GM23248 (cell line): ENCODE data around the gene MYNN. TPM values are rescaled to one million over a fixed set of nuclear protein-coding genes. Genes with fewer than 3 reads are reported as not detected.

ENCODE experiments used
- DNase-seq: peaks from one replicate; pipeline ENCODE4 v3.0.0-alpha.2; 2015
- H2AFZ ChIP-seq: fragments of 200-600 bp; sonication (generic); 2 replicates; pipeline ENCODE4 v1.6.1; 2016; ENCODE audit warnings: antibody characterized with exemption
- H3F3A ChIP-seq: fragments of 200-600 bp; sonication (generic); 2 replicates; pipeline ENCODE4 v1.6.1; 2016; ENCODE audit warnings: mild to moderate bottlenecking, antibody characterized with exemption, mixed run types; ENCODE audit not compliant: insufficient read depth
- H3K27ac ChIP-seq: fragments of 200-600 bp; sonication (generic); 2 replicates; pipeline ENCODE4 v1.5.1; 2016; ENCODE audit warnings: mild to moderate bottlenecking
- H3K27me3 ChIP-seq: fragments of 200-600 bp; sonication (generic); replicated peaks from 2 replicates; pipeline ENCODE4 v1.6.1; 2016; ENCODE audit warnings: mild to moderate bottlenecking; ENCODE audit not compliant: insufficient read depth
- H3K36me3 ChIP-seq: fragments of 200-600 bp; sonication (generic); 2 replicates; pipeline ENCODE4 v1.6.1; 2016; ENCODE audit warnings: low read depth, mild to moderate bottlenecking
- H3K4me1 ChIP-seq: fragments of 200-600 bp; sonication (generic); 2 replicates; pipeline ENCODE4 v1.6.1; 2016; ENCODE audit warnings: mild to moderate bottlenecking; ENCODE audit not compliant: insufficient read depth
- H3K4me2 ChIP-seq: fragments of 200-600 bp; sonication (generic); one replicate; pipeline ENCODE4 v1.6.1; 2016; ENCODE audit warnings: mild to moderate bottlenecking; ENCODE audit not compliant: unreplicated experiment
- H3K4me3 ChIP-seq: fragments of 200-600 bp; sonication (generic); 2 replicates; pipeline ENCODE4 v1.5.1; 2016; ENCODE audit warnings: mild to moderate bottlenecking
- H3K79me2 ChIP-seq: fragments of 200-600 bp; sonication (generic); 2 replicates; pipeline ENCODE4 v1.6.1; 2016; ENCODE audit warnings: mild to moderate bottlenecking; ENCODE audit not compliant: insufficient read depth
- H3K9ac ChIP-seq: fragments of 200-600 bp; sonication (generic); 2 replicates; pipeline ENCODE4 v1.6.1; 2016; ENCODE audit warnings: mild to moderate bottlenecking
- H3K9me2 ChIP-seq: fragments of 200-600 bp; sonication (generic); 2 replicates; pipeline ENCODE4 v1.6.1; 2016; ENCODE audit warnings: mixed run types, mild to moderate bottlenecking, moderate library complexity; ENCODE audit not compliant: insufficient read depth
- H3K9me3 ChIP-seq: fragments of 200-600 bp; sonication (generic); one replicate; pipeline ENCODE4 v1.6.1; 2017; ENCODE audit warnings: low read depth
- H4K20me1 ChIP-seq: fragments of 200-600 bp; sonication (generic); 2 replicates; pipeline ENCODE4 v1.6.0; 2016; ENCODE audit not compliant: insufficient read depth
- EZH2 ChIP-seq: fragments of 200-600 bp; sonication (generic); IDR thresholded peaks from 2 replicates; pipeline ENCODE4 v1.6.1; 2018; ENCODE audit warnings: antibody characterized with exemption, mild to moderate bottlenecking; ENCODE audit not compliant: insufficient read depth, poor library complexity, severe bottlenecking
- EZH2phosphoT487 ChIP-seq: fragments of 200-600 bp; sonication (generic); IDR thresholded peaks from 2 replicates; pipeline ENCODE4 v1.6.1; 2018; ENCODE audit warnings: antibody characterized with exemption, moderate library complexity, mild to moderate bottlenecking, low read depth; ENCODE audit not compliant: insufficient read depth
- WGBS, 2 experiments: methylation state at CpG; one replicate each; pipeline ENCODE4 v1.1.6; 2015 to 2017; ENCODE audit warnings: low lambda C conversion rate in 2 of 2, low coverage in 1 of 2; ENCODE audit errors: missing lambda C conversion rate in 2 of 2; 5-methylcytosine and 5-hydroxymethylcytosine counted together
- in situ Hi-C: fragments of 300-500 bp; cut with MboI; formaldehyde crosslinking; loops from 2 replicates; pipeline ENCODE4 v1.15.0; 2020
- polyA plus RNA-seq: library from polyadenylated mRNA; unstranded; fragments of >200 nt; fragmentation: Nextera tagmentation; extraction: Ambion mirVana; gene quantifications from 2 replicates; pipeline ENCODE4 v1.2.1, GENCODE V29; 2016
- total RNA-seq: library from RNA; depleted of rRNA; stranded (reverse); fragments of >200 nt; shearing (Covaris generic); gene quantifications from 2 replicates; pipeline ENCODE4 v1.2.3, GENCODE V29; 2014

Gene MYNN
- total and polyA plus RNA-seq, 2 experiments from 2014 or later: 14.4 to 18.4 TPM

- Histone ChIP-seq H3K4me2 (peak overlapping the region; percentile 83), H3K9me3 (no peaks in the 10 kb centered on the region), H4K20me1 (no peaks in the 10 kb centered on the region), H3K9me2 (no peaks in the 10 kb centered on the region), H3K79me2 (0 out of 2 replicates have a peak, but pooled peaks cover 3% of the 10 kb centered on the region), H3K36me3 (no peaks in the 10 kb centered on the region), H3K4me3 (peak overlapping the region; percentile 73), H3K4me1 (peaks cover 15% of the 10 kb centered on the region), H3F3A (peaks cover 10% of the 10 kb centered on the region), H2AFZ (peak overlapping the region; percentile 97), H3K27ac (no peak overlapping the region), H3K9ac (peak overlapping the region; percentile 86), H3K27me3 (no peaks in the 10 kb centered on the region)
- 60 to 62% methylated on average over 25 to 27 of the region's 27 CpGs for WGBS, 2 experiments
- DNase-seq: peak; percentile 60
- TF ChIP-seq EZH2 (no peak), EZH2phosphoT487 (no peak)
- in situ Hi-C loops: no loop called here
Observed at GRCh38 chr3:169813757-169814517, 40.7 kb downstream of the MYNN start.

GRCh38 chr3:169815590-169816150 lies 42.5 kb downstream of the MYNN start:
- peaks cover 17% of the 10 kb centered on the region for H3K4me1 ChIP-seq
- no peaks in the 10 kb centered on the region for H3K36me3 ChIP-seq
- 77 to 82% methylated on average over 4 of the region's 4 CpGs for WGBS, 2 experiments
- TF ChIP-seq EZH2 (no peak), EZH2phosphoT487 (no peak)
- H3F3A ChIP-seq: peaks cover 12% of the 10 kb centered on the region
- no peaks in the 10 kb centered on the region for H3K27me3 ChIP-seq
- H3K27ac ChIP-seq: no peak overlapping the region
- in situ Hi-C loops: no loop called here
- no peaks in the 10 kb centered on the region for H4K20me1 ChIP-seq
- 0 out of 2 replicates have a peak, but pooled peaks cover 3% of the 10 kb centered on the region for H3K79me2 ChIP-seq
- no peak overlapping the region for H3K4me2 ChIP-seq
- no peaks in the 10 kb centered on the region for H3K9me3 ChIP-seq
- H3K9ac ChIP-seq: no peak overlapping the region
- peak; percentile 17 for DNase-seq
- no peaks in the 10 kb centered on the region for H3K9me2 ChIP-seq
- H3K4me3 ChIP-seq: no peak overlapping the region
- H2AFZ ChIP-seq: no peak overlapping the region

GRCh38 chr3:169818316-169818715 lies 45.1 kb downstream of the MYNN start:
- H3K9me2 ChIP-seq: no peaks in the 10 kb centered on the region
- no peaks in the 10 kb centered on the region for H3K9me3 ChIP-seq
- H3K4me1 ChIP-seq: peaks cover 13% of the 10 kb centered on the region
- peaks cover 12% of the 10 kb centered on the region for H3F3A ChIP-seq
- in situ Hi-C loops: no loop called here
- H3K36me3 ChIP-seq: no peaks in the 10 kb centered on the region
- H3K4me3 ChIP-seq: no peak overlapping the region
- peak overlapping the region; percentile 24 for H3K4me2 ChIP-seq
- peak; percentile 52 for DNase-seq
- WGBS, 2 experiments: 80 to 85% methylated on average over 2 of the region's 2 CpGs
- no peaks in the 10 kb centered on the region for H3K79me2 ChIP-seq
- H4K20me1 ChIP-seq: no peaks in the 10 kb centered on the region
- peak overlapping the region; percentile 86 for H2AFZ ChIP-seq
- H3K27ac ChIP-seq: peak overlapping the region; percentile 45
- no peak overlapping the region for H3K9ac ChIP-seq
- H3K27me3 ChIP-seq: no peaks in the 10 kb centered on the region
- TF ChIP-seq EZH2phosphoT487: no peak

GRCh38 chr3:169822091-169822490 lies 48.9 kb downstream of the MYNN start:
- Histone ChIP-seq H3K27ac (no peak overlapping the region), H3K4me2 (no peak overlapping the region), H3K9me3 (no peaks in the 10 kb centered on the region), H3K79me2 (no peaks in the 10 kb centered on the region), H3K27me3 (no peaks in the 10 kb centered on the region), H3K9me2 (no peaks in the 10 kb centered on the region), H3K36me3 (no peaks in the 10 kb centered on the region), H3F3A (peaks cover 12% of the 10 kb centered on the region), H4K20me1 (no peaks in the 10 kb centered on the region), H3K4me1 (peaks cover 13% of the 10 kb centered on the region), H2AFZ (no peak overlapping the region), H3K9ac (no peak overlapping the region), H3K4me3 (no peak overlapping the region)
- no peak for DNase-seq
- WGBS, 2 experiments: 90 to 96% methylated on average over 15 of the region's 15 CpGs
- in situ Hi-C loops: no loop called here
- no peak for TF ChIP-seq EZH2
- TF ChIP-seq EZH2phosphoT487: no peak
